Activated T-cell treated with anti-CD3 and anti-CD28 coated beads for 1 hour (primary cell): ENCODE data around the gene DIP2A.
"Not testable (repeated sequence)": the region's sequence is repeated elsewhere in the genome, so short reads cannot be mapped to it uniquely, and the experiment has no call there.

Experiments used
- DNase-seq: peaks from one replicate; pipeline ENCODE4 v3.0.0-alpha.2; 2020; ENCODE audit warnings: low read depth

The DIP2A gene

GRCh38 chr21:46482225-46482845 is 23.6 kb downstream of the DIP2A start:
- no peak for DNase-seq

GRCh38 chr21:46482846-46483231 is 24.1 kb downstream of the DIP2A start:
- no peak for DNase-seq

- DNase-seq: no peak
Observed at GRCh38 chr21:46483300-46484295, 24.9 kb downstream of the DIP2A start.

- DNase-seq: no peak
Observed at GRCh38 chr21:46486481-46487126, 27.9 kb downstream of the DIP2A start.

GRCh38 chr21:46489162-46489663 is 30.5 kb downstream of the DIP2A start:
- no peak for DNase-seq

- DNase-seq: no peak
Observed at GRCh38 chr21:46489800-46490199, 31.1 kb downstream of the DIP2A start.

GRCh38 chr21:46491553-46491952 is 32.9 kb downstream of the DIP2A start:
- no peak for DNase-seq

GRCh38 chr21:46492851-46493250 is 34.2 kb downstream of the DIP2A start:
- no peak for DNase-seq

- no peak for DNase-seq
Observed at GRCh38 chr21:46493828-46494227, 35.1 kb downstream of the DIP2A start.

- DNase-seq: no peak
Observed at GRCh38 chr21:46498335-46499050, 39.8 kb downstream of the DIP2A start.

GRCh38 chr21:46500224-46500861 is 41.7 kb downstream of the DIP2A start:
- no peak for DNase-seq

- no peak for DNase-seq
Observed at GRCh38 chr21:46503922-46504550, 45.3 kb downstream of the DIP2A start.

- no peak for DNase-seq
Observed at GRCh38 chr21:46504666-46505065, 46.0 kb downstream of the DIP2A start.

GRCh38 chr21:46507562-46507961 is 48.9 kb downstream of the DIP2A start:
- DNase-seq: no peak

GRCh38 chr21:46509741-46510502 is 51.2 kb downstream of the DIP2A start:
- DNase-seq: no peak

GRCh38 chr21:46515109-46515508 is 56.4 kb downstream of the DIP2A start:
- DNase-seq: no peak

- no peak for DNase-seq
Observed at GRCh38 chr21:46516068-46516467, 57.4 kb downstream of the DIP2A start.

GRCh38 chr21:46517361-46517760 is 58.7 kb downstream of the DIP2A start:
- DNase-seq: no peak

GRCh38 chr21:46518983-46519583 is 60.4 kb downstream of the DIP2A start:
- no peak for DNase-seq

GRCh38 chr21:46527393-46527792 is 68.7 kb downstream of the DIP2A start:
- not testable (repeated sequence) for DNase-seq
